Uterus (tissue), 2 donors: ENCODE measurements around the gene OTUB2.

Experiments used
- CTCF ChIP-seq, 4 experiments: fragments of 200-600 bp in 2 of 4; fragments of 450-650 bp in 2 of 4; sonication (generic) in 2 of 4; IDR thresholded peaks; one replicate each; pipeline ENCODE4 v1.5.1; 2016 to 2019; ENCODE audit warnings: antibody characterized with exemption in 4 of 4, mild to moderate bottlenecking in 2 of 4, moderate library complexity in 1 of 4
- POLR2A ChIP-seq, 2 donors: fragments of 450-650 bp; IDR thresholded peaks; one replicate each; pipeline ENCODE4 v1.6.1; 2016; ENCODE audit warnings: antibody characterized with exemption in 2 of 2, mild to moderate bottlenecking in 1 of 2, moderate library complexity in 1 of 2

DNA sequence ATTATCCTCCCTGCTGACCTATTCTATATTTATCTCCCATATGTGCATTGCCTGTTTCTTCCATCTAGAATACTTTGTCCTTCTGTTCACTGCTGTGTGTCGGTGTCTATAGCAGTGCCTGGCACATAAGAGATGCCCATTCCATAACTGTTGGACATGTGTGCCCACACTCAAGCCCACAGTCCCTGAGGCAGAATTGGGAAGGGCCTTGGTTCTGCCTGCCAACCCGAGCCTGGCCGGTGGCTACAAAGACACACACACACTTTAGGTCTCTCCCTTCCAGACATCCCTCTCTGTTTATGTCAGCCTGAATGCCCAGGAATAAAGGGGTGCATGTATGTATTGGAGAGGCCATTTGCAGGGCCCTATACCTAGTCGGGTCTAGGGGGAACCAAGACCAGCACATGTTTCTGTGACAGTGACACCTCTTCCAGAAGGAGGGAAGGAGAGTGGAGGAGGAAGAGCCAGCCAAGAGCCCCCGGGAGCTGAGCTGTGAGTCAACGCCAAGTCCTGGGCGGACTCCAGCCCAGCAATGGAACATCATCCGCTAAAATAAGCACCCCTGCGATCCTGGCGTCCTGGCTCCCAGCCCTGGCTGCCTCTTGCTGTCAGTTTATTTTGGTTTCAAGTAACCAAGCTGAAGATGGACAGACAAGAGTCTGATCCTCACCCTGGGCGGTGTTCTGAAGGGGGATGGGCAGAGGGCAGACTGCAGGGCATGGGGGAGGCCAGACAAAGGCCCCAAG is 45.5 kb upstream of the OTUB2 start:
- TF ChIP-seq CTCF (IDR thresholded peaks at IDR 0.05) = no peak
- no peak for TF ChIP-seq POLR2A (IDR thresholded peaks at IDR 0.05)
